AG04450 (cell line): ENCODE results near the gene TESK2. TPM values are rescaled to one million over a fixed set of nuclear protein-coding genes. Genes with fewer than 3 reads are reported as not detected.

Experiments
- CTCF ChIA-PET: fragments of 300-600, 350-600 bp; formaldehyde crosslinking; extraction: SDS; loops from one replicate; lab custom pipeline; 2022; ENCODE audit warnings: antibody characterized with exemption, inconsistent platforms; lab: Charles Lee
- POLR2A ChIA-PET: fragments of 350-600 bp; formaldehyde crosslinking; extraction: SDS; loops from one replicate; lab custom pipeline; 2021; ENCODE audit warnings: antibody characterized with exemption, inconsistent platforms; lab: Yijun Ruan, JAX
- DNase-seq: peaks from one replicate; pipeline ENCODE4 v3.0.0-alpha.2; 2011; ENCODE audit warnings: low read depth, low spot score
- H3K27ac ChIP-seq: one replicate; pipeline ENCODE4 v1.5.1; 2012; ENCODE audit warnings: low read depth, low read length, control low read depth
- H3K27me3 ChIP-seq: one replicate; pipeline ENCODE4 v1.6.0; 2012; ENCODE audit warnings: low read length; ENCODE audit not compliant: control insufficient read depth, insufficient read depth
- H3K4me3 ChIP-seq: 2 replicates; pipeline ENCODE4 v1.5.1; 2011; ENCODE audit warnings: mild to moderate bottlenecking, low read depth, low read length, control low read depth
- H3K9me3 ChIP-seq: 2 replicates; pipeline ENCODE4 v1.5.1; 2012; ENCODE audit warnings: low read length; ENCODE audit not compliant: control insufficient read depth, insufficient read depth
- polyA plus RNA-seq: library from polyadenylated mRNA; depleted of rRNA; stranded (reverse); fragments of >200 nt; gene quantifications from 2 replicates; pipeline ENCODE4 v1.2.3, GENCODE V29; 2011
- TF ChIP-seq, protein P1 (sequence below): IDR thresholded peaks from 2 replicates; pipeline ENCODE4 v1.5.1; 2011; ENCODE audit warnings: low read depth, low read length, control low read depth, inconsistent platforms

Gene TESK2
- polyA plus RNA-seq, 1 experiment = 2.6 TPM

- ChIA-PET CTCF (no interaction called here), POLR2A (no interaction called here)
- TF ChIP-seq, protein P1, sequence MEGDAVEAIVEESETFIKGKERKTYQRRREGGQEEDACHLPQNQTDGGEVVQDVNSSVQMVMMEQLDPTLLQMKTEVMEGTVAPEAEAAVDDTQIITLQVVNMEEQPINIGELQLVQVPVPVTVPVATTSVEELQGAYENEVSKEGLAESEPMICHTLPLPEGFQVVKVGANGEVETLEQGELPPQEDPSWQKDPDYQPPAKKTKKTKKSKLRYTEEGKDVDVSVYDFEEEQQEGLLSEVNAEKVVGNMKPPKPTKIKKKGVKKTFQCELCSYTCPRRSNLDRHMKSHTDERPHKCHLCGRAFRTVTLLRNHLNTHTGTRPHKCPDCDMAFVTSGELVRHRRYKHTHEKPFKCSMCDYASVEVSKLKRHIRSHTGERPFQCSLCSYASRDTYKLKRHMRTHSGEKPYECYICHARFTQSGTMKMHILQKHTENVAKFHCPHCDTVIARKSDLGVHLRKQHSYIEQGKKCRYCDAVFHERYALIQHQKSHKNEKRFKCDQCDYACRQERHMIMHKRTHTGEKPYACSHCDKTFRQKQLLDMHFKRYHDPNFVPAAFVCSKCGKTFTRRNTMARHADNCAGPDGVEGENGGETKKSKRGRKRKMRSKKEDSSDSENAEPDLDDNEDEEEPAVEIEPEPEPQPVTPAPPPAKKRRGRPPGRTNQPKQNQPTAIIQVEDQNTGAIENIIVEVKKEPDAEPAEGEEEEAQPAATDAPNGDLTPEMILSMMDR = no peak
Observed at GRCh38 chr1:45321444-45321843, 169.5 kb downstream of the TESK2 start.

DNA sequence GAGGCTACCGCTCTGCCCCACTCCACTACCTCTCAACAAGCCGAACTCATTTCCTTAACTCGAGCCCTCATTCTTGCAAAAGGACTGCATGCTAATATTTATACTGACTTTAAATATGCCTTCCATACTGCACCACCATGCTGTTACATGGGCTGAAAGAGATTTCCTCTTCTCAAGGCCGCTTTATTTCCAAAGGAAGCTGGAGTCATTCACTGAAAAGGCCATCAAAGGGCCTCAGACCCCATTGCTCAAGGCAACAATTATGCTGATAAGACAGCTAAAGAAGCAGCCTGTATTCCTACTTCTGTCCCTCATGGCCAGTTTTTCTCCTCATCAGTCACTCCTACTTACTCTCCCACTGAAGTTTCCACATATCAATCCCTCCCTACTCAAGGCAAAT lies 171.2 kb downstream of the TESK2 start:
- Histone ChIP-seq H3K27me3 (peaks cover 6% of the 10 kb centered on the region), H3K4me3 (no peak overlapping the region), H3K27ac (no peak overlapping the region), H3K9me3 (no peaks in the 10 kb centered on the region)
- CTCF ChIA-PET = no interaction called here
- no peak for DNase-seq
- POLR2A ChIA-PET = no interaction called here
- TF ChIP-seq, protein P1 = no peak

More at GRCh38 chr1:45321444-45321843, 169.5 kb downstream of the TESK2 start:
- Histone ChIP-seq H3K4me3 (no peak overlapping the region), H3K27ac (no peak overlapping the region), H3K9me3 (no peaks in the 10 kb centered on the region), H3K27me3 (peaks cover 6% of the 10 kb centered on the region)
- no peak for DNase-seq

- H3K9me3 ChIP-seq = no peaks in the 10 kb centered on the region
- no peak for DNase-seq
- TF ChIP-seq, protein P1 = no peak
- no peak overlapping the region for H3K4me3 ChIP-seq
- peaks cover 6% of the 10 kb centered on the region for H3K27me3 ChIP-seq
- ChIA-PET POLR2A (no interaction called here), CTCF (no interaction called here)
- H3K27ac ChIP-seq = no peak overlapping the region
Observed at GRCh38 chr1:45317166-45317565, 173.8 kb downstream of the TESK2 start.

DNA sequence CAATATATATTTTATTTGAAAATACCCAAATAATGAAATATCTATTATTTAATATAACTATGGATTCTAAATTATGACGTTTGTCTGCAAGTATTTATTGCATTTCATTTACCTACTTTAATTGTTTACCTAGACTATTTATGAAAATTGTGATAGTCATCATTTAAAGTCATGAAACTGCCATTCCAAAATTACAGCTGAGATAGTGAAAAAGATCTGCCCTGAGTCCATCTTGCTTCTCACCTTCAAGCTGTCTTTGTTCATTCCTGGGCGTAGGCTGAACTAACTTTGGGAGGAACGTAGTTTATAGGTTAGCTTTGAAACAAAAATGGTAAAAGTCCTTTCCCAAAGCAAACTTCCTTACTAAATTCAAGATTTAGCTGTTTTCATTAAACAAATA lies 176.7 kb downstream of the TESK2 start:
- CTCF ChIA-PET = interaction anchor here (1.1 to 1.7 kb wide), 3 partner anchors 10 to 300 kb away, joined by 3 to 10 read pairs (median 5); no protein-coding TSS in a partner anchor

DNA sequence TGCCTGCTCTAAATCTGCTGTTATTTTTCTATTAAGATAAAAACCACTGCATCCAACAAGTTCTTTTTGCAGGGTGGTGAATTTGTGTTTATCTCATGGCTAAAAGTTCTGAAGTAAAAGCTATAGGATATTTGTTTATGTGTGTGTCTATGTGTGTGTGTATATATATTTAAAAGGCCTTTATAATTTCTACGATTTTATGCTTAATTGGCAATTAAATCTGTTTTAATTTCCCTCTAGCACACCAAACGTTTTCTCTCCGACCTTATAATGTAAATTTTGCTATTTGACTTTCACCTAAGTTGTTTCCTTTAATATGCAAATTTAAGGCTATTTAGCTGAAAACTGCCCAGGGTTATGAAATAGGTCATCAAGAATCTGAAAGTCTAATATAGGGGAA lies 184.1 kb downstream of the TESK2 start:
- no peaks in the 10 kb centered on the region for H3K27me3 ChIP-seq
- H3K9me3 ChIP-seq = no peaks in the 10 kb centered on the region; the same call in 1 of the 2 replicates
- H3K27ac ChIP-seq = no peak overlapping the region
- no peak overlapping the region for H3K4me3 ChIP-seq
- CTCF ChIA-PET = interaction anchor here (0.6 to 4.3 kb wide), 6 partner anchors 185 to 296 kb away, joined by 3 to 22 read pairs (median 4); no protein-coding TSS in a partner anchor
- no peak for DNase-seq
- TF ChIP-seq, protein P1 = no peak
- POLR2A ChIA-PET = no interaction called here

More for the DNA sequence above, 176.7 kb downstream of the TESK2 start:
- no peak overlapping the region for H3K4me3 ChIP-seq
- peaks cover 6% of the 10 kb centered on the region for H3K27me3 ChIP-seq
- no peaks in the 10 kb centered on the region for H3K9me3 ChIP-seq
- POLR2A ChIA-PET = no interaction called here
- TF ChIP-seq, protein P1 = no peak
- DNase-seq = no peak
- no peak overlapping the region for H3K27ac ChIP-seq
